IMR-90 (cell line): ENCODE results near the gene IL15RA. TPM values are rescaled to one million over a fixed set of nuclear protein-coding genes. Genes with fewer than 3 reads are reported as not detected.

ENCODE experiments used
- ATAC-seq: fragments of 200-7000 bp; cut with Tn5 transposase; 2 replicates; pipeline ENCODE4 v1.9.1; 2020; ENCODE audit warnings: low read depth, mild to moderate bottlenecking, moderate library complexity
- BruUV-seq: library from RNA; stranded (reverse); fragments of 400-500 nt; replicated peaks from 2 replicates; lab custom pipeline; 2021; lab: Mats Ljungman, UMichigan
- CTCF ChIA-PET: fragments of 300-600 bp; formaldehyde crosslinking; extraction: SDS; loops from one replicate; lab custom pipeline; 2021; ENCODE audit warnings: antibody characterized with exemption; lab: Yijun Ruan, JAX
- POLR2A ChIA-PET: fragments of 300-600 bp; sonication (Branson Sonifier 250); formaldehyde crosslinking; loops from one replicate; lab custom pipeline; 2022; ENCODE audit warnings: antibody characterized with exemption; ENCODE audit not compliant: unreplicated experiment; lab: Charles Lee
- DNase-seq: peaks from one replicate; pipeline ENCODE4 v3.0.0; 2013
- H2AFZ ChIP-seq: replicated peaks from 2 replicates; pipeline ENCODE3; 2013; ENCODE audit warnings: low read length, mild to moderate bottlenecking; ENCODE audit not compliant: poor library complexity
- H2AK5ac ChIP-seq: 2 replicates; pipeline ENCODE4 v1.6.1; 2013; ENCODE audit warnings: low read depth, low read length, inconsistent platforms
- H2AK9ac ChIP-seq: replicated peaks from 2 replicates; pipeline ENCODE3; 2013; ENCODE audit warnings: mild to moderate bottlenecking, low read depth, low read length, moderate library complexity; ENCODE audit not compliant: poor library complexity
- H2BK120ac ChIP-seq: 2 replicates; pipeline ENCODE4 v1.6.1; 2013; ENCODE audit warnings: low read depth, low read length, inconsistent platforms
- H2BK15ac ChIP-seq: 3 replicates; pipeline ENCODE4 v1.6.1; 2013; ENCODE audit warnings: low read depth, low read length, inconsistent platforms
- H2BK20ac ChIP-seq: 2 replicates; pipeline ENCODE4 v1.6.1; 2013; ENCODE audit warnings: low read depth, mild to moderate bottlenecking, inconsistent platforms, low read length, moderate library complexity
- H2BK5ac ChIP-seq: 2 replicates; pipeline ENCODE4 v1.6.1; 2013; ENCODE audit warnings: mild to moderate bottlenecking, low read depth, low read length, inconsistent platforms; ENCODE audit not compliant: poor library complexity, severe bottlenecking
- H3K14ac ChIP-seq: replicated peaks from 2 replicates; pipeline ENCODE4 v1.6.1; 2013; ENCODE audit warnings: low read depth, low read length, inconsistent platforms
- H3K18ac ChIP-seq: 2 replicates; pipeline ENCODE4 v1.6.1; 2013; ENCODE audit warnings: low read depth, low read length, control low read depth
- H3K23ac ChIP-seq: 2 replicates; pipeline ENCODE4 v1.6.1; 2013; ENCODE audit warnings: low read depth, low read length, inconsistent platforms
- H3K27ac ChIP-seq: 2 replicates; pipeline ENCODE4 v1.5.1; 2013; ENCODE audit warnings: mild to moderate bottlenecking, control low read depth, low read length; ENCODE audit not compliant: insufficient read depth
- H3K27me3 ChIP-seq: 2 replicates; pipeline ENCODE4 v1.6.1; 2013; ENCODE audit warnings: low read length; ENCODE audit not compliant: control insufficient read depth, insufficient read depth
- H3K36me3 ChIP-seq: 2 replicates; pipeline ENCODE4 v1.6.1; 2013; ENCODE audit warnings: low read length, mixed read lengths; ENCODE audit not compliant: control insufficient read depth, insufficient read depth
- H3K4ac ChIP-seq: 2 replicates; pipeline ENCODE4 v1.6.1; 2013; ENCODE audit warnings: low read depth, low read length, inconsistent platforms
- H3K4me1 ChIP-seq: 2 replicates; pipeline ENCODE4 v1.6.1; 2013; ENCODE audit warnings: low read length, mixed read lengths; ENCODE audit not compliant: control insufficient read depth, insufficient read depth
- H3K4me2 ChIP-seq: 2 replicates; pipeline ENCODE4 v1.6.1; 2013; ENCODE audit warnings: low read depth, mild to moderate bottlenecking, control low read depth, low read length, moderate library complexity
- H3K4me3 ChIP-seq: 2 replicates; pipeline ENCODE4 v1.5.1; 2013; ENCODE audit warnings: low read depth, mild to moderate bottlenecking, control low read depth, low read length, moderate library complexity; ENCODE audit not compliant: insufficient read depth
- H3K56ac ChIP-seq: 2 replicates; pipeline ENCODE4 v1.6.1; 2013; ENCODE audit warnings: low read length, inconsistent platforms; ENCODE audit not compliant: insufficient read depth; ENCODE audit errors: extremely low read depth
- H3K79me1 ChIP-seq, 2 experiments: 2 replicates each; pipeline ENCODE4 v1.6.1; 2013; ENCODE audit warnings: low read length in 2 of 2, inconsistent platforms in 1 of 2, low read depth in 1 of 2
- H3K9ac ChIP-seq: 2 replicates; pipeline ENCODE4 v1.6.1; 2013; ENCODE audit warnings: low read depth, low read length, control low read depth
- H3K9me1 ChIP-seq: 2 replicates; pipeline ENCODE4 v1.6.1; 2013; ENCODE audit warnings: low read length, inconsistent platforms; ENCODE audit not compliant: insufficient read depth
- H3K9me3 ChIP-seq: 2 replicates; pipeline ENCODE4 v1.6.1; 2013; ENCODE audit warnings: low read length; ENCODE audit not compliant: control insufficient read depth, insufficient read depth
- H4K20me1 ChIP-seq: 2 replicates; pipeline ENCODE4 v1.6.1; 2013; ENCODE audit warnings: low read length, inconsistent platforms; ENCODE audit not compliant: insufficient read depth
- H4K5ac ChIP-seq: 2 replicates; pipeline ENCODE4 v1.6.1; 2013; ENCODE audit warnings: mild to moderate bottlenecking, low read depth, low read length, control low read depth
- H4K8ac ChIP-seq, 2 experiments: 2 replicates each; pipeline ENCODE4 v1.6.1; 2013; ENCODE audit warnings: low read depth in 2 of 2, low read length in 2 of 2, control low read depth in 1 of 2, inconsistent platforms in 1 of 2
- H4K91ac ChIP-seq: 2 replicates; pipeline ENCODE4 v1.6.1; 2013; ENCODE audit warnings: low read depth, low read length, inconsistent platforms; ENCODE audit not compliant: insufficient read depth
- CEBPB ChIP-seq: IDR thresholded peaks from 2 replicates; pipeline ENCODE4 v1.6.1; 2012; ENCODE audit warnings: low read depth, low read length, improper control_type of control experiment
- RFX5 ChIP-seq: IDR thresholded peaks from 2 replicates; pipeline ENCODE4 v1.8.0; 2012; ENCODE audit warnings: low read depth, mild to moderate bottlenecking, low read length, moderate library complexity
- WGBS, 2 experiments: methylation state at CpG; one replicate each; pipeline versions ENCODE4 v1.1.5 to v1.1.7; 2013; ENCODE audit warnings: missing lambda C conversion rate in 2 of 2; ENCODE audit not compliant: insufficient read length in 1 of 2; ENCODE audit errors: extremely low coverage in 2 of 2; 5-methylcytosine and 5-hydroxymethylcytosine counted together
- dilution Hi-C: fragments of 300-500 bp; cut with HindIII; formaldehyde crosslinking; loops from one replicate; pipeline ENCODE4 v1.14.3; 2018; ENCODE audit warnings: low sequenced_read_pairs; ENCODE audit not compliant: unreplicated experiment
- in situ Hi-C: fragments of 300-500 bp; cut with MboI; formaldehyde crosslinking; loops from 3 replicates; pipeline ENCODE4 v1.14.3; 2019; ENCODE audit warnings: low sequenced_read_pairs, inconsistent platforms, mixed read lengths
- intact Hi-C: fragments of 100-400 bp; cut with micrococcal nuclease; formaldehyde crosslinking; loops from 2 replicates; pipeline ENCODE4 v1.10.0; 2022
- polyA plus RNA-seq, 3 experiments: library from polyadenylated mRNA; depleted of rRNA; stranded (reverse); fragments of >200 nt; gene quantifications; 2 replicates each; pipeline ENCODE4 v1.2.3, GENCODE V29; 2012; ENCODE audit warnings: low replicate concordance in 1 of 3
- total RNA-seq: library from RNA; depleted of rRNA; stranded (reverse); fragments of >200 nt; gene quantifications from 2 replicates; pipeline ENCODE4 v1.2.3, GENCODE V29; 2012

Gene IL15RA
- total and polyA plus RNA-seq, 2 of the 4 experiments (the other 2 are of a cell fraction), result 2.0 to 7.6 TPM

DNA sequence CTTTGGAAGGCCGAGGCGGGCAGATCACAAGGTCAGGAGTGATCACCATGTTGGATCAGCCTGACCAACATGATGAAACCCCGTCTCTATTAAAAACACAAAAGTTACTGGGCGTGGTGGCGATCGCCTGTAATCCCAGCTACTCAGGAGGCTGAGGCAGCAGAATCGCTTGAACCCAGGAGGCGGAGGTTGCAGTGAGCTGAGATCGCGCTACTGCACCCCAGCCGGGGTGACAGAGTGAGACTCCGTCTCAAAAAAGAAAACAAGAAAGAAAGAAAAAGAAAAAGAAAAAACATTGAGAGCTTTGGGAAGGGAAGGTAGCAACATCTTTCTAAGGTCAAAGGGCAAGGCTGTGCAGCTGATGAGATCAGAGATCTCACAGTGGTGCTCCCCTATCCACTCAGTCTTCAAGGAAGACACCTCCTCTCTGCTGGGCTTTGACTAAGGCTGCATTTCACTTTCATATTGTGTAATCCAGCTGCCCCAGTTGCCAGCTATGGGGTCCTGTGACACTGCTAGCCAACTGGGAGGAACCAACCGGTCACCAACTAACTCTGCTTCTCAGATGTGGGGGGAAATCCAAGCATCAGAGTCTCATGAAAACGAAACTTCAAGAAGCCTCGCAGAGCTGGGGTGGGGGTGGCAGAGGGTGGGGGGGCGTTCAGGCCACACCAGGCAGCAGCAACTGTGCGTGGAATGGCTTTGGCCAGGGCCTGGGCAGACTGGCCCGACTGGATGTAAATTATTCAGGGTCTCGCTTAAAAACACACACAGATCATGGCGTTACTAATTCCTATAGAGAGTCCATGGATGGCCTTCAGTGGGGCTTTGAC is 1.5 kb downstream of the IL15RA start:
- H4K91ac ChIP-seq, result peak overlapping the region; percentile 19; the same call in 1 of the 2 replicates
- peaks cover 9 to 35% of the 10 kb centered on the region in 2 experiments; a peak in 3 of 4 replicates for H3K79me1 ChIP-seq
- no peak for TF ChIP-seq RFX5
- TF ChIP-seq CEBPB, result peak; percentile 82
- 0 out of 3 replicates have a peak overlapping the region, but pooled peaks have one; percentile 20 for H2BK15ac ChIP-seq
- H3K4me2 ChIP-seq, result peak overlapping the region; percentile 60
- peaks cover 5% of the 10 kb centered on the region; the same call in 1 of the 2 replicates for H3K4me1 ChIP-seq
- DNase-seq (peak; percentile 38), ATAC-seq (no peak)
- H3K4me3 ChIP-seq, result peak overlapping the region; percentile 68
- peak overlapping the region; percentile 98 for H2AFZ ChIP-seq
- no peaks in the 10 kb centered on the region for H3K27me3 ChIP-seq
- 94% methylated on average over 3 of the region's 20 CpGs; no CpG with 5 or more reads in 1 of the 2 experiments for WGBS, 2 experiments
- no peaks in the 10 kb centered on the region; the same call in 1 of the 2 replicates for H3K36me3 ChIP-seq
- dilution Hi-C loops, result no loop called here
- H2AK5ac ChIP-seq, result no peak overlapping the region
- H3K23ac ChIP-seq, result peak overlapping the region; percentile 89; the same call in 1 of the 2 replicates
- 0 out of 2 replicates have a peak overlapping the region, but pooled peaks have one; percentile 46 for H3K56ac ChIP-seq
- in situ Hi-C loops, result no loop called here
- no TSS peak for BruUV-seq
- peak overlapping the region; percentile 63 for H3K9ac ChIP-seq
- H3K4ac ChIP-seq, result peak overlapping the region; percentile 62; the same call in 1 of the 2 replicates
- ChIA-PET CTCF (interaction anchor here (0.9 kb wide), 1 partner anchor 116 kb away, joined by 3 read pairs; no protein-coding TSS in a partner anchor), POLR2A (no interaction called here)
- H2BK120ac ChIP-seq, result no peak overlapping the region
- H2AK9ac ChIP-seq, result peak overlapping the region; percentile 81
- no peak overlapping the region for H2BK5ac ChIP-seq
- H3K14ac ChIP-seq, result peak overlapping the region; percentile 46; the same call in 1 of the 2 replicates
- H4K20me1 ChIP-seq, result no peaks in the 10 kb centered on the region
- peak overlapping the region; percentile 61; the same call in 1 of the 2 replicates for H3K27ac ChIP-seq
- no peaks in the 10 kb centered on the region for H3K9me1 ChIP-seq
- peak overlapping the region; percentile 59 to 70; a peak in 2 of 4 replicates for H4K8ac ChIP-seq
- H2BK20ac ChIP-seq, result no peak overlapping the region
- intact Hi-C loops, result loop anchor here (2.0 kb wide), 4 partner anchors 17 to 49 kb away; no protein-coding TSS in a partner anchor
- H3K18ac ChIP-seq, result peak overlapping the region; percentile 49; the same call in 1 of the 2 replicates
- no peaks in the 10 kb centered on the region for H3K9me3 ChIP-seq
- peak overlapping the region; percentile 56; the same call in 1 of the 2 replicates for H4K5ac ChIP-seq
